Esophagus muscularis mucosa (tissue), 4 donors: ENCODE results near the gene ANO3. TPM values are rescaled to one million over a fixed set of nuclear protein-coding genes. Genes with fewer than 3 reads are reported as not detected.

ENCODE experiments used
- DNase-seq: peaks from one replicate; pipeline ENCODE4 v3.0.0-alpha.2; 2017; ENCODE audit errors: extremely low spot score
- H3K27ac ChIP-seq, 4 donors: fragments of 200-600 bp; sonication (generic); replicated peaks in 1 of 4; 1 replicate in 3 of 4; 2 replicates in 1 of 4; pipeline ENCODE4 v1.5.1; 2016 to 2019; ENCODE audit warnings: mild to moderate bottlenecking in 1 of 4
- H3K27me3 ChIP-seq, 4 donors: fragments of 200-600 bp; sonication (generic); one replicate each; pipeline versions ENCODE4 v1.5.1 to v1.6.0; 2016 to 2019
- H3K36me3 ChIP-seq, 4 donors: fragments of 200-600 bp; sonication (generic); one replicate each; pipeline ENCODE4 v1.5.1; 2016 to 2019
- H3K4me1 ChIP-seq, 4 donors: fragments of 200-600 bp; sonication (generic); one replicate each; pipeline ENCODE4 v1.5.1; 2016 to 2019
- H3K4me3 ChIP-seq, 4 donors: fragments of 200-600 bp; sonication (generic); 1 replicate in 2 of 4; 2 replicates in 2 of 4; pipeline ENCODE4 v1.5.1; 2016 to 2019; ENCODE audit warnings: mild to moderate bottlenecking in 4 of 4, moderate library complexity in 1 of 4
- H3K9me3 ChIP-seq, 4 donors: fragments of 200-600 bp; sonication (generic); 1 replicate in 3 of 4; 2 replicates in 1 of 4; pipeline ENCODE4 v1.5.1; 2016 to 2019
- CTCF ChIP-seq, 3 experiments: fragments of 200-600 bp in 2 of 3; fragments of 450-650 bp in 1 of 3; sonication (generic) in 2 of 3; IDR thresholded peaks; one replicate each; pipeline ENCODE4 v1.5.1; 2017 to 2019; ENCODE audit warnings: antibody characterized with exemption in 3 of 3, mild to moderate bottlenecking in 2 of 3, moderate library complexity in 1 of 3
- EP300 ChIP-seq: sonication (generic); formaldehyde crosslinking; IDR thresholded peaks from one replicate; pipeline ENCODE4 v1.6.1; 2017; ENCODE audit warnings: antibody characterized with exemption
- POLR2A ChIP-seq: fragments of 450-650 bp; IDR thresholded peaks from one replicate; pipeline ENCODE4 v1.6.1; 2017; ENCODE audit warnings: antibody characterized with exemption, moderate library complexity, mild to moderate bottlenecking, low read depth
- POLR2AphosphoS5 ChIP-seq, 2 donors: sonication (generic); formaldehyde crosslinking; IDR thresholded peaks; one replicate each; pipeline ENCODE4 v1.6.1; 2017; ENCODE audit warnings: antibody characterized with exemption in 2 of 2
- WGBS: methylation state at CpG from one replicate; pipeline ENCODE4 v1.1.5; 2018; 5-methylcytosine and 5-hydroxymethylcytosine counted together
- intact Hi-C: fragments of 100-400 bp; cut with DNase I; formaldehyde crosslinking; loops from one replicate; pipeline ENCODE4 v1.15.1; 2023
- total RNA-seq, 4 donors: library from RNA; depleted of rRNA; stranded (reverse); fragments of >200 nt; gene quantifications; one replicate each; pipeline versions ENCODE4 v1.1.0 to v1.2.1, GENCODE V29; 2016

ANO3 gene
- total RNA-seq, 4 donors from 2014 or later = 0.17 TPM; not detected in 3

GRCh38 chr11:26443617-26444016 is 111.7 kb downstream of the ANO3 start:
- no peak for DNase-seq
- Histone ChIP-seq H3K9me3 (no peaks in the 10 kb centered on the region), H3K4me1 (no peaks in the 10 kb centered on the region), H3K36me3 (no peaks in the 10 kb centered on the region), H3K27me3 (no peaks in the 10 kb centered on the region), H3K4me3 (no peak overlapping the region), H3K27ac (no peak overlapping the region)
- WGBS = 69% methylated on average over 3 of the region's 3 CpGs
- TF ChIP-seq EP300 (no peak), POLR2A (no peak), CTCF (IDR thresholded peaks at IDR 0.05) (no peak), POLR2AphosphoS5 (IDR thresholded peaks at IDR 0.05) (no peak)
- intact Hi-C loops = no loop called here

GRCh38 chr11:26457636-26458035 is 125.7 kb downstream of the ANO3 start:
- no peaks in the 10 kb centered on the region for H3K4me1 ChIP-seq
- no peaks in the 10 kb centered on the region for H3K9me3 ChIP-seq
- H3K36me3 ChIP-seq = no peaks in the 10 kb centered on the region
- no peak for DNase-seq
- no peak overlapping the region for H3K4me3 ChIP-seq
- intact Hi-C loops = no loop called here
- no peak overlapping the region for H3K27ac ChIP-seq
- no peaks in the 10 kb centered on the region for H3K27me3 ChIP-seq
- no peak for TF ChIP-seq CTCF (IDR thresholded peaks at IDR 0.05)
- no peak for TF ChIP-seq POLR2A
- TF ChIP-seq POLR2AphosphoS5 (IDR thresholded peaks at IDR 0.05) = no peak
- no peak for TF ChIP-seq EP300
- WGBS = 87% methylated on average over 1 of the region's 1 CpG

GRCh38 chr11:26465274-26465673 is 133.3 kb downstream of the ANO3 start:
- Histone ChIP-seq H3K27ac (no peak overlapping the region), H3K9me3 (no peaks in the 10 kb centered on the region), H3K4me1 (no peaks in the 10 kb centered on the region), H3K27me3 (no peaks in the 10 kb centered on the region), H3K4me3 (no peak overlapping the region), H3K36me3 (no peaks in the 10 kb centered on the region)
- intact Hi-C loops = no loop called here
- TF ChIP-seq CTCF (IDR thresholded peaks at IDR 0.05) (no peak), POLR2A (no peak), POLR2AphosphoS5 (IDR thresholded peaks at IDR 0.05) (no peak), EP300 (no peak)
- DNase-seq = no peak

GRCh38 chr11:26467506-26467905 is 135.6 kb downstream of the ANO3 start:
- TF ChIP-seq EP300 = no peak
- no peak for TF ChIP-seq CTCF (IDR thresholded peaks at IDR 0.05)
- TF ChIP-seq POLR2AphosphoS5 (IDR thresholded peaks at IDR 0.05) = no peak
- TF ChIP-seq POLR2A = no peak

GRCh38 chr11:26470992-26471391 is 139.1 kb downstream of the ANO3 start:
- 18% methylated on average over 2 of the region's 2 CpGs for WGBS
- TF ChIP-seq CTCF (IDR thresholded peaks at IDR 0.05) = peak; percentile 13 to 21 (median 19)
- TF ChIP-seq POLR2AphosphoS5 (IDR thresholded peaks at IDR 0.05) = no peak
- TF ChIP-seq POLR2A = no peak

More at GRCh38 chr11:26467506-26467905, 135.6 kb downstream of the ANO3 start:
- whole genome bisulfite sequencing = 55% methylated on average over 1 of the region's 1 CpG
- intact Hi-C loops = no loop called here
- no peak overlapping the region for H3K27ac ChIP-seq
- no peaks in the 10 kb centered on the region for H3K27me3 ChIP-seq
- no peaks in the 10 kb centered on the region for H3K4me1 ChIP-seq
- H3K4me3 ChIP-seq = no peak overlapping the region
- DNase-seq = no peak
- no peaks in the 10 kb centered on the region for H3K9me3 ChIP-seq
- H3K36me3 ChIP-seq = no peaks in the 10 kb centered on the region

More at GRCh38 chr11:26470992-26471391, 139.1 kb downstream of the ANO3 start:
- intact Hi-C loops = no loop called here
- DNase-seq = no peak
- Histone ChIP-seq H3K27me3 (no peaks in the 10 kb centered on the region), H3K9me3 (no peaks in the 10 kb centered on the region), H3K27ac (no peak overlapping the region), H3K4me3 (no peak overlapping the region), H3K36me3 (no peaks in the 10 kb centered on the region), H3K4me1 (no peaks in the 10 kb centered on the region)
